Measurements from ENCODE around the gene OR4L1.
"Not testable (repeated sequence)": the region's sequence is repeated elsewhere in the genome, so short reads cannot be mapped to it uniquely, and the experiment has no call there.

OR4L1 gene, protein sequence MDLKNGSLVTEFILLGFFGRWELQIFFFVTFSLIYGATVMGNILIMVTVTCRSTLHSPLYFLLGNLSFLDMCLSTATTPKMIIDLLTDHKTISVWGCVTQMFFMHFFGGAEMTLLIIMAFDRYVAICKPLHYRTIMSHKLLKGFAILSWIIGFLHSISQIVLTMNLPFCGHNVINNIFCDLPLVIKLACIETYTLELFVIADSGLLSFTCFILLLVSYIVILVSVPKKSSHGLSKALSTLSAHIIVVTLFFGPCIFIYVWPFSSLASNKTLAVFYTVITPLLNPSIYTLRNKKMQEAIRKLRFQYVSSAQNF

GRCh38 chr14:20059745-20060144 is at the start of gene OR4L1:
TSS of gene OR4L1 (plus strand) at chr14:20060045. CDS start at chr14:20060045, 0 bp downstream.
- DNase-seq (ENCODE audit: low read depth, low spot score), result no peak

DNA sequence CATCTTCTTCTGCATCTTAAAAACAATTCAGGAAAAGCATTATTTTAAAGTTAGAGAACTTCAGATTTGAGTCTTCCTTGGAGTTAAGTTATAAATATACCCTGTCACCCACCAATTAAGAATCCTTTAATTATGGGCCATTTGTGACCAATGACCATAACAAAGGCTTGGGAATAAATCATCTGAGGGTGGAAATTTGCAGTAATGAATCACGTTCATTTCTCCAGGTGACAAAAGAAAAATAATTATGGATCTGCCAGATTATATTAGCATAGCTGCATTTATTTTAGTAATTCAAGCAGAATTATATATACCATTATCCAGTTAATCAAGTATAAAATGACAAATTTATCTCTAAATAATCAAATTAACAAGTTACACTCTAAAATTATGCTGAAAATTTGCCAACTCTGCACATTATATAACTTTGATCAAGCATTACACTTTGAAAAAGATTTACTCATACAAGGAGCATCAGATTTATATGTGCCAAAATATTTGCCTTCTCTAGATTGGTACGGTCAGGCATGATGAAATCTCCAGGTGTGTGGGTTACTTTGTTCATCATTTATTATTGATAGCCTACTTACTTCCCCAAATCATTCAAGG is 40.5 kb upstream of the OR4L1 start, which contains the start of gene OR4K14:
Gene OR4K14 (minus strand): TSS at position 51 of the 609 bp plus-strand sequence. CDS start 4,114 bp downstream, outside the sequence.
- no peak for DNase-seq (ENCODE audit: low read depth, low spot score)

DNA sequence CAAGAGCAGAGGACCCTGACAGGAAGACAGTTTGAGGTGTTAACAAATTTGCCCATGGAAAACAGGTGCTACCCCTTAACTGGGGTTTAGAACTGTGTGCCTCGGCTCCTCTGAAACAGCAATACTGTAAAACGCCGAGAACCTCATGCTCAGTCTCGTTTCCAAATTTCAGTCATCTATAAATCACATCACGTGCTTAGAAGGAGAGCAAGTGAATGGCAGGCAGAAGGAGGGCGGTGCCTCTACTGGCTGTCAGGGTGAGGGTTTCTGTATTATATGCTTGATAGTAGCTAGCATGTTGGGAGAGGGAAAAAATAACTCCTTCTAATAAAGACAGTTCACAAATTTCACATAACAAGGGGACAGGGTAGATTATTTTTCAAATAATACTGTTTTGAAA is 28.8 kb upstream of the OR4L1 start:
- DNase-seq (ENCODE audit: low read depth, low spot score), result no peak

DNA sequence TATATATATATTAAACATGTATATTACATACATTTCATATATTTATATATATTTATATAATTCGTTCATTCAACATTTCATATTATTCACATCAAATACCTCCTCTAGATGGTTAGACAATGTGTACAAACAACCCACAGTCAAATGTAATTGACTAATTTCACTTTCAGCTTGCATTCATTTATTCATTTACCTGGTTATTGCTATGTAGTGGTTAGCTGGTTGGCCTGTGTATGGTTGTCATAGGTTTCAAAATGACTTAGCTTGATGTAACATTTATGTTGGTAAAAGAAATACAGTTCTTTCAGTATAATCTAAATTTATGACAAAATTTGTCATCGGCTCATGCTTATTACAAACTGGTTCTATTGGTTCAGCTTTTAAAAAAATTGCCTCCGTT is 24.4 kb upstream of the OR4L1 start:
- DNase-seq (ENCODE audit: low read depth, low spot score), result no peak

DNA sequence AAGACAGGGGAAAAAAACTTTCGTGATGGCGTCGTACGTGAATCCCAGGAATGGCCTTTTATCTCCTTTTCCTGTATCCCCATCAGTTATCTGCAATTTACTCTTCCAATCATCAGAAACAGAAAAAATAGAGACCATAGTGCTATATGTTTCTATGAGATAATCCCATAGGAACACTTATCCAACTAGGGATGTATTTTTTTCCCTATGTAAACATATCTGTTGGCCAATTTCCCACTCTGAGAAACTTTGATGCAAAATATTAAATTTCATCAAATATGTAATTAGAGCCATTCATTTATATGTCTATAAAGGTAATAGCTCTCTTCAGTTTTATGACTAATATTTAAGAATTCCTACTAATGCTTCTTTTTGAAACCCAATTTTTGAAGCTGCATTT is 23.9 kb upstream of the OR4L1 start, which contains the start of gene OR4K13:
Gene OR4K13 (minus strand): TSS at position 101 of the 400 bp plus-strand sequence. CDS start 1,280 bp downstream, outside the sequence.
- DNase-seq (ENCODE audit: low read depth, low spot score), result no peak

GRCh38 chr14:20044243-20044642 is 15.6 kb upstream of the OR4L1 start:
- DNase-seq (ENCODE audit: low read depth, low spot score), result no peak

- no peak for DNase-seq (ENCODE audit: low read depth, low spot score)
Measured at GRCh38 chr14:20048202-20048601, 11.6 kb upstream of the OR4L1 start.

- DNase-seq (ENCODE audit: low read depth, low spot score), result no peak
Measured at GRCh38 chr14:20092050-20092449, 32.2 kb downstream of the OR4L1 start.

DNA sequence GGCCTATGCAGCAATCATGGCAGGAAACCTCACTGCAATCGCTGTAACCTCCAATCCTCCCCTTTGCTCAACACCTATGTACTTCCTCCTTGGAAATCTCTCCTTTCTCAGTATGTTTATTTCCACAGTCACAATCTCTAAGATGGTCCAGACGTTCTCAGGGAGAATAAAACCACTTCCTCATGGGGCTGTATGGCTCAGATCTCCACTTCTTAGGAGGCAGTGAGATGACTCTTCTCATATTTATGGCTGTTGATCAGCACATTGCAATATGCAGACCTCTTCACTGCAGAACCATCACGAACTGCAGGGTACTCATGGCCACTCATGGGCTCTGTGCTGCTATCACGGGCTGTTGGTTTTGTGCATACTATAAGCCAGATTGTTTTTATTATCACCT is 33.6 kb downstream of the OR4L1 start:
- DNase-seq (ENCODE audit: low read depth, low spot score), result no peak

DNA sequence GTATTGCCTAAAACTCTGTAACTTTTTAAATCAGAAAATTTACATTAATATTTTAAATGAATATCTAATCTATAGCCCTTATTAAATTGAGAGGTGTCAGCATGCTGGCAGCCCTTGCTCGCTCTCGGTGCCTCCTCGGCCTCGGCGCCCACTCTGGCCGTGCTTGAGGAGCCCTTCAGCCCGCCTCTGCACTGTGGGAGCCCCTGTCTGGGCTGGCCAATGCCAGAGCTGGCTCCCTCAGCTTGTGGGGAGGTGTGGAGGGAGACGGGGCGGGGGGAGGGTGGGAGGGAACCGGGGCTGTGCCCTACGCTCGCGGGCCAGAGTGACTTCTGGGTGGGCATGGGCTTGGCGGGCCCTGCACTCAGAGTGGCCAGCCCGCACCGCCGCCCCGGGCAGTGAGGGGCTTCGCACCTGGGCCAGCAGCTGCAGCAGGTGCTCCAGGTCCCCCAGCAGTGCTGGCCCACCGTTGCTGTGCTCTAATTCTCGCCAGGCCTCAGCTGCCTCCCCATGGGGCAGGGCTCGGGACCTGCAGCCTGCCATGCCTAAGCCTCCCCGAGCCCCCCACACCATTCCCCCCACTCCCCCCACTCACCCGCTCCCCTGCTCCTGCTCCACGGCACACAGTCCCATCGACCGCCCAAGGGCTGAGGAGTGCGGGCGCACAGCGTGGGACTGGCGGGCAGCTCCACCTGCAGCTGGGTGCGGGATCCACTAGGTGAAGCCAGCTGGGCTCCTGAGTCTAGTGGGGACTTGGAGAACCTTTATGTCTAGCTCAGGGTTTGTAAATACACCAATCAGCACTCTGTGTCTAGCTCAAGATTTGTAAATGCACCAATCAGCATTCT is 39.3 kb downstream of the OR4L1 start:
- not testable (repeated sequence) for DNase-seq (ENCODE audit: low read depth, low spot score)

DNA sequence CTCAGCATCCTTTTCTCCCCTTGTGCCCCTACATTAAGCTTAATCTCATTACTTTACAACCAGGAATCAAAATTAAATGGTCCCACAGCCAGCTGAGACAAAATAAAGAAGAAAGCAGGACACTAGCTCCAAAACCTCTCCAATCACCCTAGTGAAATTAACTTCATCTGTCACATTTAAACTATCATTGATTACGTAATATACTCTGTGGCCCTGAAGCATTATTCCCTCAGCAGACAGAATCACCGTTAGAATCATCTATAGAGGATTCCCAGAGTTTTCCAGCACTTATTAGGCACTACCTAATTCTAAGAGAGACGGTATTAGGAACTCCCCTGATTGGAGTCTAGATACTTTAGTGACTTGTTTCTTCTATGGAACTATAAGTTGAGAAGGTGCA is 50.6 kb downstream of the OR4L1 start, which contains the start of gene OR4K17:
Gene OR4K17 (plus strand): TSS at position 302 of the 400 bp plus-strand sequence. CDS start 6,761 bp downstream, outside the sequence.
- no peak for DNase-seq (ENCODE audit: low read depth, low spot score)
